H1 (cell line): ENCODE results near the gene SEC14L5. TPM values are rescaled to one million over a fixed set of nuclear protein-coding genes. Genes with fewer than 3 reads are reported as not detected.

Experiments used
- CHD7 ChIP-seq: fragments of 300-600 bp; sonication (generic); IDR thresholded peaks from 2 replicates; pipeline ENCODE4 v1.7.1; 2012; ENCODE audit warnings: low read length, moderate library complexity, mild to moderate bottlenecking, inconsistent platforms; ENCODE audit not compliant: insufficient replicate concordance
- EZH2 ChIP-seq: fragments of 200-600 bp; sonication (generic); IDR thresholded peaks from 2 replicates; pipeline ENCODE4 v1.7.1; 2012; ENCODE audit warnings: low read depth, mild to moderate bottlenecking, moderate library complexity, low read length, inconsistent platforms; ENCODE audit not compliant: severe bottlenecking
- polyA plus RNA-seq, 7 experiments: library from polyadenylated mRNA; depleted of rRNA in 3 of 7; stranded (reverse) in 5 of 7; unstranded in 2 of 7; fragments of >200 nt in 5 of 7; fragments of 200-250 nt in 2 of 7; gene quantifications; 1 replicate in 5 of 7; 2 replicates in 1 of 7; 4 replicates in 1 of 7; pipeline versions ENCODE4 v1.2.1 to v1.2.3, GENCODE V29; 2011 to 2013; ENCODE audit warnings: missing spikeins in 2 of 7, mixed read lengths in 2 of 7
- total RNA-seq: library from RNA; stranded (reverse); fragmentation: NEBNext Ultra II Directional; extraction: Animal tissue kit (Norgen Biotek cat#: 25700); gene quantifications from 2 replicates; pipeline ENCODE4 v1.2.1, GENCODE V29; 2021

Gene SEC14L5
- total and polyA plus RNA-seq, 2 of the 8 experiments (the other 6 are each of a cell fraction or from before 2014, with no cell fraction given) = 1.9 to 3.0 TPM

DNA sequence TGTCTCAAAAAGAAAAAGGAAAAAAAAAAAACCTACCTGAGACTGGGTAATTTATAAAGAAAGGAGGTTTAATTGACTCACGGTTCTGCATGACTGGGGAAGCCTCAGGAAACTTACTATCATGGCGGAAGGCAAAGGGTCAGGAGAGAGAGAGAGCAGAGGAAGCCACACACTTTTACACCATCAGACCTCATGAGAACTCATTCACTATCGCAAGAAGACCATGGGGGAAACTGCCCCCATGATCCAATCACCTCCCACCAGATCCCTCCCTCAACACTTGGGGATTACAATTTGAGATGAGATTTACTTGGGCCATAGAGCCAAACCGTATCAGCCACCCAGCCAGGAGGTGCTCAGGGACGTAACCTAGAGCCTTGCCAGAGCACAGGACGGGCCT, 54.8 kb downstream of the SEC14L5 start (continued):
- TF ChIP-seq CHD7 (no peak), EZH2 (no peak)
